ENCODE measurements around the gene ATP10B. TPM values are rescaled to one million over a fixed set of nuclear protein-coding genes. Genes with fewer than 3 reads are reported as not detected.

Gene ATP10B
- total and polyA plus RNA-seq, 2 of the 13 experiments (the other 11 are each of a cell fraction or from before 2014, with no cell fraction given), result not detected

- TF ChIP-seq, protein P1, sequence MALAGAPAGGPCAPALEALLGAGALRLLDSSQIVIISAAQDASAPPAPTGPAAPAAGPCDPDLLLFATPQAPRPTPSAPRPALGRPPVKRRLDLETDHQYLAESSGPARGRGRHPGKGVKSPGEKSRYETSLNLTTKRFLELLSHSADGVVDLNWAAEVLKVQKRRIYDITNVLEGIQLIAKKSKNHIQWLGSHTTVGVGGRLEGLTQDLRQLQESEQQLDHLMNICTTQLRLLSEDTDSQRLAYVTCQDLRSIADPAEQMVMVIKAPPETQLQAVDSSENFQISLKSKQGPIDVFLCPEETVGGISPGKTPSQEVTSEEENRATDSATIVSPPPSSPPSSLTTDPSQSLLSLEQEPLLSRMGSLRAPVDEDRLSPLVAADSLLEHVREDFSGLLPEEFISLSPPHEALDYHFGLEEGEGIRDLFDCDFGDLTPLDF (CRISPR knock-in tag; IDR thresholded peaks at IDR 0.05), result no peak
- no peak for TF ChIP-seq PBX3 (CRISPR knock-in tag; IDR thresholded peaks at IDR 0.05; ENCODE audit: borderline replicate concordance)
Observed at GRCh38 chr5:160799184-160799583, 52.8 kb downstream of the ATP10B start (continued).

DNA sequence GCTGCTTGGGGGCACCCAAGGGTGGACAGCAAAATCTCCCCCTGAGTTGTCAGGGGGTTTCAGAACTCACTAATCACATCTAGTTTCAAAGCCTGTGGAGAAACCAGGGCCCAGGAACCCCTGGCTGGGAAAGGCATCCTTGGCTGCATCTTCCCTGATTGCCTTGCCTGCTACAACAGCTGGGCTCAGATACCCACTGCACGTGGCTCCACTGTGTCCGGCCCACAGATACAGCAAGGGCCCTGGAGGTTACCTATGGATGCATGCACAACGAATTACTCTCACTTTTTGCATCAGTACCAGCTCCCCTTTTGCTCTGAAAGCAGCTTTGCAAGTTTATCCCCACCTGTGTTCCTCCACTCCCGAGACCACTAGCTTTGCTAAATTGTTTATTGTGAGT, 55.0 kb downstream of the ATP10B start:
- ChIA-PET POLR2A (no interaction called here), CTCF (ENCODE audit: low intra/inter-chr PET ratio, low total read pairs) (no interaction called here)
- in situ Hi-C loops (cut with HindIII; ENCODE audit: extremely low pct_ligation_motif_present, low pct_unique_long_range_greater_than_20kb) (loop anchor here (10.0 to 25.0 kb wide), 2 partner anchors 285 to 362 kb away; no protein-coding TSS in a partner anchor), intact Hi-C loops (cut with micrococcal nuclease; ENCODE audit: unreplicated experiment) (no loop called here)
- Histone ChIP-seq H3K79me2 (ENCODE audit: insufficient read depth, low read length) (no peaks in the 10 kb centered on the region), H2AFZ (ENCODE audit: low read length) (no peak overlapping the region), H3K36me3 (replicated peaks in 1 of 2; ENCODE audit: control insufficient read depth in 1 of 2, insufficient read depth in 2 of 2, low read length in 2 of 2) (no peaks in the 10 kb centered on the region), H3K4me2 (ENCODE audit: low read depth, low read length) (no peak overlapping the region), H3K9ac (ENCODE audit: insufficient read depth, low read depth, low read length) (no peak overlapping the region), H3K9me3 (ENCODE audit: low read length) (no peaks in the 10 kb centered on the region), H3K27me3 (ENCODE audit: control insufficient read depth in 1 of 2, insufficient read depth in 2 of 2, low read length in 2 of 2) (no peaks in the 10 kb centered on the region; a peak in 1 of 5 replicates), H3K4me1 (ENCODE audit: insufficient read depth, low read length) (no peaks in the 10 kb centered on the region), H3K4me3 (replicated peaks in 1 of 3; ENCODE audit: insufficient read depth in 1 of 3, low read depth in 2 of 3, low read length in 3 of 3) (no peak overlapping the region), H3K27ac (ENCODE audit: extremely low read length, insufficient read depth, low read length) (no peak overlapping the region), H4K20me1 (ENCODE audit: insufficient read depth, low read length) (no peaks in the 10 kb centered on the region)
- BruUV-seq (replicated peaks), result no TSS peak
- FAIRE-seq (no peak), DNase-seq (ENCODE audit: low spot score) (no peak), ATAC-seq (no peak)
- WGBS (ENCODE audit: low lambda C conversion rate), result 0% methylated on average over 4 of the region's 4 CpGs
- TF ChIP-seq ARID4A (CRISPR knock-in tag; IDR thresholded peaks at IDR 0.05; ENCODE audit: borderline replicate concordance) (no peak), ZNF136 (CRISPR knock-in tag; IDR thresholded peaks at IDR 0.05; ENCODE audit: low read depth) (no peak), ZNF75D (CRISPR knock-in tag; IDR thresholded peaks at IDR 0.05; ENCODE audit: borderline replicate concordance) (no peak), ZNF713 (CRISPR knock-in tag; IDR thresholded peaks at IDR 0.05) (no peak), MAF1 (CRISPR knock-in tag; IDR thresholded peaks at IDR 0.05; ENCODE audit: borderline replicate concordance) (no peak), AKNA (CRISPR knock-in tag; IDR thresholded peaks at IDR 0.05; ENCODE audit: borderline replicate concordance) (no peak)
- TF ChIP-seq, protein P2, sequence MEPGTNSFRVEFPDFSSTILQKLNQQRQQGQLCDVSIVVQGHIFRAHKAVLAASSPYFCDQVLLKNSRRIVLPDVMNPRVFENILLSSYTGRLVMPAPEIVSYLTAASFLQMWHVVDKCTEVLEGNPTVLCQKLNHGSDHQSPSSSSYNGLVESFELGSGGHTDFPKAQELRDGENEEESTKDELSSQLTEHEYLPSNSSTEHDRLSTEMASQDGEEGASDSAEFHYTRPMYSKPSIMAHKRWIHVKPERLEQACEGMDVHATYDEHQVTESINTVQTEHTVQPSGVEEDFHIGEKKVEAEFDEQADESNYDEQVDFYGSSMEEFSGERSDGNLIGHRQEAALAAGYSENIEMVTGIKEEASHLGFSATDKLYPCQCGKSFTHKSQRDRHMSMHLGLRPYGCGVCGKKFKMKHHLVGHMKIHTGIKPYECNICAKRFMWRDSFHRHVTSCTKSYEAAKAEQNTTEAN (CRISPR knock-in tag; conservative IDR thresholded peaks at IDR 0.05), result no peak
